K562 (cell line): ENCODE measurements around the gene TUT4. TPM values are rescaled to one million over a fixed set of nuclear protein-coding genes. Genes with fewer than 3 reads are reported as not detected.
A peak's percentile ranks its signal among the peaks of the same experiment; 100 is the strongest.

ENCODE experiments used
- ATF4 ChIP-seq: fragments of 450-650 bp; formaldehyde crosslinking; IDR thresholded peaks from 2 replicates; pipeline ENCODE4 v1.4.0; 2022; ENCODE audit warnings: mild to moderate bottlenecking, moderate library complexity
- CSDE1 ChIP-seq, 2 experiments: fragments of 450-650 bp; IDR thresholded peaks; 2 replicates each; pipeline ENCODE4 v1.6.1; 2016; ENCODE audit warnings: mild to moderate bottlenecking in 1 of 2
- HNRNPH1 ChIP-seq: fragments of 200-400 bp; formaldehyde crosslinking; optimal IDR thresholded peaks from 2 replicates; pipeline ENCODE3; 2017; ENCODE audit warnings: low read depth, mild to moderate bottlenecking, low read length, moderate library complexity
- MAFK ChIP-seq: IDR thresholded peaks from 2 replicates; pipeline ENCODE4 v1.6.1; 2011; ENCODE audit warnings: low read length, improper control_type of control experiment
- MBD1 ChIP-seq: fragments of 250-450 bp; sonication (Bioruptor Pico); IDR thresholded peaks from 2 replicates; pipeline ENCODE4 v1.8.0; 2022; ENCODE audit warnings: inconsistent platforms
- PHF20 ChIP-seq: fragments of 450-650 bp; IDR thresholded peaks from 2 replicates; pipeline ENCODE4 v1.6.1; 2018; ENCODE audit not compliant: partially characterized antibody
- SMARCA4 ChIP-seq: fragments of 450-650 bp; IDR thresholded peaks from 2 replicates; pipeline ENCODE4 v1.6.1; 2016
- TEAD4 ChIP-seq, 2 experiments: sonication (generic) in 1 of 2; formaldehyde crosslinking in 1 of 2; IDR thresholded peaks; 2 replicates each; pipeline versions ENCODE4 v1.6.1 to v1.8.0; 2012 to 2022; ENCODE audit warnings: borderline replicate concordance in 1 of 2, inconsistent platforms in 1 of 2, low read length in 1 of 2, mild to moderate bottlenecking in 1 of 2, missing genetic modification reagents in 1 of 2
- TFAM ChIP-seq: fragments of 250-450 bp; sonication (Bioruptor Pico); conservative IDR thresholded peaks from 2 replicates; pipeline ENCODE4 v1.5.0; 2021; ENCODE audit warnings: mild to moderate bottlenecking, moderate library complexity
- ZNF717 ChIP-seq: fragments of 250-450 bp; sonication (Bioruptor Pico); IDR thresholded peaks from 2 replicates; pipeline ENCODE4 v1.5.0; 2021
- polyA plus RNA-seq, 8 experiments: library from polyadenylated mRNA; depleted of rRNA in 4 of 8; stranded (reverse) in 5 of 8; unstranded in 3 of 8; fragments of >200 nt; fragmentation: Nextera tagmentation in 2 of 8; fragmentation: Illumina TruSeq in 1 of 8; extraction: Ambion mirVana in 2 of 8; extraction: Trizol in 1 of 8; gene quantifications; 2 replicates each; pipeline versions ENCODE4 v1.2.1 to v1.2.3, GENCODE V29; 2011 to 2014; ENCODE audit warnings: inconsistent platforms in 1 of 8, missing spikeins in 1 of 8
- total RNA-seq, 7 experiments: library from RNA; depleted of rRNA in 6 of 7; stranded (reverse); fragments of >200 nt in 6 of 7; fragmentation: Illumina TruSeq in 2 of 7; extraction: Trizol in 2 of 7; gene quantifications; 2 replicates each; pipeline versions ENCODE4 v1.2.1 to v1.2.3, GENCODE V29; 2011 to 2021; ENCODE audit warnings: low replicate concordance in 1 of 7

Gene TUT4
- total and polyA plus RNA-seq, 9 of the 15 experiments (the other 6 are each of a cell fraction or from before 2014, with no cell fraction given): 15.8 to 53.5 (median 36.7) TPM

- TF ChIP-seq MBD1 (no peak), SMARCA4 (peak; percentile 41; the same call in 1 of the 2 replicates), HNRNPH1 (no peak), TFAM (CRISPR knock-in tag) (no peak), PHF20 (no peak), ZNF717 (CRISPR knock-in tag) (no peak), MAFK (no peak), ATF4 (CRISPR knock-in tag) (no peak), CSDE1 (IDR thresholded peaks at IDR 0.05) (no peak), TEAD4 (IDR thresholded peaks at IDR 0.05; ENCODE audit: low read length) (0 out of 2 replicates have a peak, but pooled peaks have one; percentile 10), TEAD4 (CRISPR knock-in tag; IDR thresholded peaks at IDR 0.05; ENCODE audit: borderline replicate concordance) (no peak)
Observed at GRCh38 chr1:52532731-52533327, 20.1 kb downstream of the TUT4 start (continued).
